PFSK-1 (cell line): ENCODE results near the gene CALCOCO1.

Source experiments
- FOXP2 ChIP-seq: optimal IDR thresholded peaks from 2 replicates; pipeline ENCODE3; 2011; ENCODE audit warnings: borderline replicate concordance, control low read depth, inconsistent platforms; ENCODE audit not compliant: insufficient read depth; ENCODE audit errors: extremely low read length, extremely low read depth
- POLR2AphosphoS5 ChIP-seq: IDR thresholded peaks from 2 replicates; pipeline ENCODE4 v1.6.1; 2012; ENCODE audit warnings: low read depth, mild to moderate bottlenecking, control low read depth, low read length, moderate library complexity
- REST ChIP-seq, 2 experiments: IDR thresholded peaks; 2 replicates each; pipeline versions ENCODE4 v1.6.1 to v1.8.0; 2011 to 2012; ENCODE audit warnings: low read depth in 2 of 2, low read length in 2 of 2, control low read depth in 1 of 2, inconsistent platforms in 1 of 2, mild to moderate bottlenecking in 1 of 2, moderate library complexity in 1 of 2; ENCODE audit not compliant: insufficient read depth in 1 of 2
- SIN3A ChIP-seq: IDR thresholded peaks from 2 replicates; pipeline ENCODE4 v1.6.1; 2012; ENCODE audit warnings: mild to moderate bottlenecking, low read length, moderate library complexity, borderline replicate concordance; ENCODE audit not compliant: insufficient read depth
- TAF1 ChIP-seq: IDR thresholded peaks from 2 replicates; pipeline ENCODE4 v1.6.1; 2012; ENCODE audit warnings: low read length, control low read depth, borderline replicate concordance; ENCODE audit not compliant: insufficient read depth

The CALCOCO1 gene

DNA sequence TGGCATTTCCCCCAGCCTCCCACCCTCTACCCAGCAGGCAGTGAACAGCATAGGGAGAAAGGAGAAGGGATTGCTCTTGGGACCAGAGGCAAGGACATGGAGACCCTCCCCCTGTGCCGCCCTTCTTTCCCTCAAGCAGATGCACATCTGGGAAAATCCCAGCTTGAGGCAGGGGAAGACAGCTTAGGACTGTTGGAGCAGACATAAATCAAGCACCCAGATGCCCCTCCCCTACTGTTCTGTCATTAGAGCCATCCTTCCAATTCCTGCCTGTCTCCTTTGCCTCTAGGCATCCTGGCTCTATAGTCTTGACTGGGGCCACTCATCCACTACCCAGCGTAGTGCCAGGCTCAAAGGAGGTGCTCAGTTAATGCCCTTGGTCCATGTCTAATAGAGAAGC lies 32.0 kb upstream of the CALCOCO1 start:
- TF ChIP-seq SIN3A = no peak
- TF ChIP-seq TAF1 = no peak
- no peak for TF ChIP-seq FOXP2
- no peak for TF ChIP-seq POLR2AphosphoS5
- no peak for TF ChIP-seq REST (IDR thresholded peaks at IDR 0.05; ENCODE audit: insufficient read depth in 1 of 2, low read depth in 2 of 2, low read length in 2 of 2)

DNA sequence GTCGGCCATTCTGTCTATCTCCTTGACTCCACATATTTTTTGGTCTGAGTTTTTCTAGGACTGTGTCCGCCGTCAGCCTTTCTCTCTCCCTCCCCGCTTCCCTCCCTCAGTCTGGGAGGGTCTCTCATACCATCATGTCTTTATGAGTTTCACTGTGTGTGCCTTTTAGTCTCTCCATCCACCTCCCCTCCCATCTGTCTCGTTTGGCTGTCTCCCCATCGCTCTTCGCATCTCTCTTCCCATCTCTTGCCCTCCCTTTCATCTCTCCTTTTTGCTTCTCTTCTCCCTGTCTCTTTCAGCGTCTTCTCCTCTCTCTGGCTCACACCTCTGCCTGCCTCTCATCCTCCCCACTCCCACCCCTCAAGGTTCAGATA lies 31.5 kb upstream of the CALCOCO1 start:
- TF ChIP-seq REST (IDR thresholded peaks at IDR 0.05; ENCODE audit: insufficient read depth in 1 of 2, low read depth in 2 of 2, low read length in 2 of 2) = no peak
- no peak for TF ChIP-seq SIN3A
- TF ChIP-seq POLR2AphosphoS5 = no peak
- no peak for TF ChIP-seq TAF1
- TF ChIP-seq FOXP2 = no peak

GRCh38 chr12:53758081-53758729 lies 31.0 kb upstream of the CALCOCO1 start:
- TF ChIP-seq FOXP2 = no peak
- TF ChIP-seq SIN3A = no peak
- no peak for TF ChIP-seq REST (IDR thresholded peaks at IDR 0.05; ENCODE audit: insufficient read depth in 1 of 2, low read depth in 2 of 2, low read length in 2 of 2)

- TF ChIP-seq TAF1 (no peak), REST (IDR thresholded peaks at IDR 0.05; ENCODE audit: insufficient read depth in 1 of 2, low read depth in 2 of 2, low read length in 2 of 2) (no peak), POLR2AphosphoS5 (no peak), SIN3A (no peak), FOXP2 (no peak)
Observed at GRCh38 chr12:53757101-53757770, 30.0 kb upstream of the CALCOCO1 start.
